ENCODE measurements around the gene MTHFS.

MTHFS gene

DNA sequence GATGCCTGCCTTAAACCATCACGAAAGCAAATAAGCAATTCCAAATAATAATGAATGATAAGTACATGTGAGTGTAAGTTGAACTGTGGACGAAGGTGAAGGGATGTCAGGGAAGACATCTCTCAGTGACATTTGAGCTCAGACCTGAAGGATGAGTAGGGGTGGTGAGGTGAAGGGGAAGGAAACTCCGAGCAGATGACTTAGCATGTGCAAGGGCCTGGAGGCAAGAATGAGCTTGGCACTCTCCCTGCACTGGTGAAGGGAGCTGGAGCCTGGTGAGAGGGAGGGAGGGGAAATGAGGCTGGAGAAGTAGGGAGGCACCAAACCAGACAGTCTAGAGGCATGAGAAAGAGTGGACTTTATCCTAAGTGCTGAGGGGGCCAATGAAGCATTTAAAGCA is 84.3 kb downstream of the MTHFS start:
- no peak for DNase-seq

- DNase-seq = no peak
Measured at GRCh38 chr15:79811406-79812405, 85.1 kb downstream of the MTHFS start.

GRCh38 chr15:79804838-79805237 is 92.0 kb downstream of the MTHFS start:
- DNase-seq = no peak

- DNase-seq = no peak
Measured at GRCh38 chr15:79798311-79798710, 98.5 kb downstream of the MTHFS start.

Measured in NCI-H526 (cell line).